NCI-H187 (cell line): ENCODE measurements around the gene FOXA3.
A peak's percentile ranks its signal among the peaks of the same experiment; 100 is the strongest.
"Not testable (repeated sequence)": the region's sequence is repeated elsewhere in the genome, so short reads cannot be mapped to it uniquely, and the experiment has no call there.

Source experiments
- DNase-seq, 2 experiments: peaks; one replicate each; lab custom pipeline; 2025; lab: John Stamatoyannopoulos, UW

The FOXA3 gene

DNA sequence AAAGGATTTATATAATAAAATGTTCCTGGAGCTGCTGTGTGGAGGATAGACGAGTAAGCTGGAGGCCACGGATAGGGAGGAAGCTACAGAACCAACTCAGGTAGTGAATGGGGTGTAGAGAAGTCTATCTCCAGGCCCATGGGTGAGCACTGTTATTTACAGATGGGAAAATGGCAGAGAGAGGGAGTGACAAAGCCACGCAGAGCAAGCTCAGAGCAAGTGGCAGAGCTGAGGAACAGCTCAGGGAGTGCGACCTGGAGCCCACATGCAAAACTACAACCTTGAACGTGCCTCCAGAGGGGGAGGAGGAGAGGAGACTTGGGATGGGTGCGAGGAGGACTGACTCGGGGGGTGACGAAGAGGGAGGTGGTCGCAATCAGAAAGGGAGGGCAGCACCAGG lies 35.6 kb upstream of the FOXA3 start:
- no peak for DNase-seq

DNA sequence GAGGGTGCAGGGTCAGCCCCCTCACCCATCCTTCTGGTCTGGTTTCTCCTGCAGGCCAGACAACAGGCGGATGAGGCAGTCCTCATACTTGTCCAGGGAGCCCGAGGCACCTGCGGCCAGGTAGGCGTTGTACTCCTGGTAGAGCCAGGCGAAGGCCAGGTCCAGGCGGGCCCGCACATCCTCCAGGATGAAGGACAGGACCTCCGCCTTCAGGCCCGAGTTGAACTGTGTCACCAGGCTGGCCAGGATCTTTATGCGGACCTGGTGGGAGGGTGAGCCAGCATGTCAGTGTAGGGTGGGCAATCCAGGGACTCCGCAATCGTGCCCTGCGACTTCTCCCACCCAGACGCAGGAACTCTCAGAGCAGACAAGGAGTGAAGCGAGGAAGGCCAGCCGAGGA lies 35.2 kb upstream of the FOXA3 start:
- DNase-seq, result no peak

GRCh38 chr19:45834970-45835369 lies 29.2 kb upstream of the FOXA3 start:
- DNase-seq, result no peak

DNA sequence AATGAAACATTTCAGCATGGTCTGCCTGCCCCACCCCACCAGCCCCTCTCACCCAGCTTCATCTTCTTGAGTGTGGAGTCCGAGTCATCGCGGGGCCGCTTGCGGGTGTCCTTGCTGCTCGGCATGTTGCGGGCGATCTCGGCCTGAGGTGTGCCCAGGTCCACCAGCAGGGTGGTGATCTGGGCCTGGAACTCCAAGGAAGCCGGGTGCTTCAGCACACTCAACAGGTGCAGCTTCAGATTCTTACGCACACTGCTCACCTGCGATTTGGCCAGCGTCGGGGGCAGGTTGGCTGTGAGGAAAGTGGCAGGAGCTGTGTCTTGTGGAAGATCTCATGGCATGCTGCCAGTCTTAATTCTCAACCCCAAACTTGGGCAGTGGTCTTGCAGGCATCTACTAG lies 21.9 kb upstream of the FOXA3 start:
- no peak for DNase-seq

DNA sequence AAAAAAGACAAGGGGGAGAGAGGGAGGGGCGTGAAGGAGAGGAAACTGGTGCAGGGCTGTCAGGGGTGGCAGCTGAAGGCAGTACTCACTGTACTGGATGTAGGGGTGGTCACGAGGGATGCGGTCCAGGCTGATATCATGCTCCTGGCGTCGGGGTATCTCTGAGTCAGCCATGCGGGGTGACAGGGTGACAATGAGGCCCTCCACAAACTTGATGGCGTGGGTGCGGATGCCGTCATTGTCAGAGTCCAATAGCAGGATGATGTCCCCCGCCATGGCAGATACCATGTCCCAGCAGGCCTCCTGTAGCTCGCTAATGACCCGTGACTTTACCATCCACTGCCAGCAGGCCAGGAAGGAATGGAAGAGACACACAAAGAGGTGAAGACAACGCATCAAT lies 16.5 kb upstream of the FOXA3 start:
- no peak for DNase-seq

- DNase-seq, result no peak
These were observed 15.2 kb upstream of the FOXA3 start for GRCh38 chr19:45848922-45849321.

GRCh38 chr19:45852145-45852750 lies 11.9 kb upstream of the FOXA3 start:
- DNase-seq, result no peak

DNA sequence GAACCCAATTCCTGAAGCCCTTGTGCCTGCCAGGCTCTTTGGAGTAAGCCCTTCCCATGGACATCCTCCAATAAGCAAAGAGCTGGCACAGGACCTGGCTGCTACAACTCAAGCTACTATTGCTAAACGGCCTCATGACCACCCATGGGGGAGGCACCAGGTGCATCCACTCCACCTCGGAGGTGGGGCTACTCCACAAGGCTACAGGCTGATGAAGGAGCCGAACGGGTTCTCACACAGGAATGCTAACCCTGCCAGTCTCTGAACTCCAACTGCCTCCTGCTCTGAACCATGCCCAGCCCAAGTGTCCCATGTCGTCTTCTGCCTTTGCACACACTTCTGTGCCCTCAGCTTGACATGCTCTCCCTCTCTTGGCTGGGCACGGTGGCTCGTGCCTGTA lies 11.1 kb upstream of the FOXA3 start:
- no peak for DNase-seq

GRCh38 chr19:45854167-45854778 lies 9.9 kb upstream of the FOXA3 start:
- no peak for DNase-seq

GRCh38 chr19:45860359-45861259 lies 3.5 kb upstream of the FOXA3 start:
- DNase-seq, result no peak

DNA sequence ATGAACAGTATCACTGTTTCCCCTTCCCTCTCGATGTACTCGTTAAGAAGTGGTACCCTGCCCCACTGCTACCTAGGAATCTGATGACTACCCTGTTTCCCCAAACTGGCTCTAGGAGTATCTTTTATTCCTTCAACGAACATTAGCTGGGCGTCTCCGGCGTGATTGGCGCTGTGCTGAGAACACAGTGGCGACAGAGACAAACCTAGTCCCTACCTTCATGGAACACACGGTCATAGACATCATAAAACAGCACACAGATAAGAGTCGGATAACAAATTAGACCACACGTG lies 1.9 kb upstream of the FOXA3 start:
- DNase-seq, result no peak

DNA sequence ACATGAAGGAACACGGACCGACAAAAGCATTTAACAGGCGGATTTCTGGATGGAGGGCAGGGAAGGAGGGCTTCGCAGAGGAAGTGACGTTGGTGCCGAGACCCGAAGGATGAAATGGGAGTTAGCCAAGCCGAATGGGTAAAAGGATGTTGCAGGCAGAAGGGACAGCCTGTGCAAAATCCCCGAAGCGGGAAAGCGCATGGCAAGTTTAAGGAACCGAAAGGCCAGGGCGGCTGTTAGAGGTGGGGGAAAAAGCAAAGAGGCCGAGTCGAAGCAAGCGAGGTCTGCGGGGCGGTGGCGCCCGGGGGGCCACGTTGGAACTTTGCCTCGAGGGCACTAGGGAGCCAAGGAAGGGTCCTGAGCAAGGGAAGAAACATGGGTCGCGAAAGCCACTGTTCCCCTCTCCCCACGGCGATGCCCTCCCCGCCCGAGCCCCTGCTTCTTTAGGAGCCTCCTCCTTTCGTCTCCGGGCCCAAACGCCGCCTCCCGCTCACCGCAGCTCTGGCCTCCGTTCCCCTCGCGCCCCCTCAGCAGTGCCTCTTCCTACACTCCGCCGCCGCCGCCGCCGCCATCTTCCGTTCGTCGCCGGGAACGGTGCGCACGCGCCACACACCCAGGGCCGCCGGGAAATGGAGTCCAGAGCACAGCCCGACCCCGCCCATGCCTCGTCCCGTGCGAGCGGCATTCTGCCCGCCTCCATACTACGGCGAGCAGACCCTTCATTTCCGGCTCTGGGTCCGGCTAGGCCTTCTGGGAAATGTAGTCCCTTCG lies 1.4 kb upstream of the FOXA3 start, which contains the start of gene SYMPK:
Gene SYMPK (minus strand): TSS at position 584 of the 771 bp plus-strand sequence. CDS start 8,652 bp downstream, outside the sequence.
- DNase-seq, result peak; percentile 92 to 98

DNA sequence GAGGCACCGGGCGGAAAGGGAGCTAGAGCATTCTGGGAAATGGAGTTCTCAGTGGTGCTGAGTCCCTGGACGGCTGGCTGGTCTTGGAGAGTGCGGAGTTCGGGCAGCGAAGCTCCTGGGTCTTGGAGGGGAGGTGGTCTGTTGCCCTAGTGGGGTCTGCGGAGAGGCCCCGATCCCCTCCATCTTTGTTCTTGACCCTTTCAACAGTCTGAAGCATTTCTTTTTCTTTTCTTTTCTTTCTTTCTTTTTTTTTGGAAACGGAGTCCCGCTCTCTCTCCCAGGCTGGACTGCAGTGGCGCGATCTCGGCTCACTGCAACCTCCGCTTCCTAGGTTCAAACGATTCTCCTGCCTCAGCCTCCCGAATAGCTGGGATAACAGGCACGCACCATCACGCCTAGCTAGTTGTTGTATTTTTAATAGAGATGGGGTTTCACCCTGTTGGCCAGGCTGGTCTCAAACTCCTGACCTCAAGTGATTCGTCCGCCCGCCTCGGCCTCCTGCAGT lies 739 bp upstream of the FOXA3 start:
- DNase-seq, result no peak

DNA sequence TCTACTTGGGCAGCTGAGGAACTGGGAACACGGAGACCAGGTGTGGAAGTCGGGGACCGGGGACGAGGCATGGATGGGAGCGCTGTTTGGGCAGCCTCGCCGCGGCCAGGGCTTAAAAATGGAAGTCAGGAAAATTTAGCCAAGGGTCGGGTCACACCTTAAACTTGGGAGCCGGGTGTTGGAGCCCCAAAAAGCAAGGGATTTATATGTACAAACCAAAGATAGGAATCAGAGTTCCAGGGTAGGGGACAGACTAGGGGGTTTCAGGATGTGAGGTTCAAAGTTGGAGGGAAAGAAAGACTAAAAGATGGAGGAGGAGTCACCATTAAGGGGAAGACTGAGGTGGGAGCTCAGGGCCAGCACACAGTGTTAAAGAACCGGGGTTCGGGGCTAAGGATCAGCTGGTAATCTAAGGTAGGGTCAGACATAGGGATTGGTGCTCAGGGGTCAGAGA lies 530 bp downstream of the FOXA3 start:
- DNase-seq, result no peak

GRCh38 chr19:45865269-45865948 lies 1.3 kb downstream of the FOXA3 start:
- DNase-seq, result no peak

DNA sequence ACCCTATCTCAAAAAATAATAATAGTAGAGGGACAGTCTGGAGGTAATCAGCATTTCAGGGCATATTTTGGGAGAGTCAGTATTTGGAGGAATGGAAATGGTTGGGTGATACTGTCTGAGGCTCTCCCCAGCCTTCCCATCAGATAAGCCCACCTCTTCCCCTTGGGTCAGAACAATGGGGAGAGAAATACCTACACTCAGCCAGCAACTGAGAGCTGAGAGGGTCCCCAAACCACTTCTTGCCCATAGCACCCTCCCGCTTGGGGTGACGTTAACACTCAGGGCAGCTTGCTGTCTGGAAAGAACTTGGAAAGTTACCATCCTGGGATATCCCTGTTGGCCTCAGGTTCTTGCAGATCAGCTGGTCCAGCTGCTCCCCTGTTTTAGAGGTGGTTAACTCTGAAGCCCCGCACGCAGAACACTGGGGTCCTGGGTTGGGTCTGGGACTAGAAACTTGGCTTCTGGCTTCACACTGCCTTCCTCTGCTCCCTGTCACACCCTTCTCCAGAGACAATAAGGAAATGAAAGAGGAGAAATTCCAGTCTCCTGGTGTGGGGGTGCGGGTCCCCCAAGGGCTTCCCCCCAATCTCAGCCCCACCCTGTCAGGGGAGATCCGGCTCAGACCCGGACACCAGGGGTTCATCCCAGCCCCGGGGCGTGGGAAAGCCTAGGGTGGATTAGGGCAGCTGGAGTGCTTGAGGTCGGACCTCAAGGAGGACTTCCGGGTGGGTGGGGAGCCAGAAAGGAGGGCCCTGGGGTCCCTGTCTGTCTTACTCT lies 2.5 kb downstream of the FOXA3 start:
- DNase-seq, result no peak

DNA sequence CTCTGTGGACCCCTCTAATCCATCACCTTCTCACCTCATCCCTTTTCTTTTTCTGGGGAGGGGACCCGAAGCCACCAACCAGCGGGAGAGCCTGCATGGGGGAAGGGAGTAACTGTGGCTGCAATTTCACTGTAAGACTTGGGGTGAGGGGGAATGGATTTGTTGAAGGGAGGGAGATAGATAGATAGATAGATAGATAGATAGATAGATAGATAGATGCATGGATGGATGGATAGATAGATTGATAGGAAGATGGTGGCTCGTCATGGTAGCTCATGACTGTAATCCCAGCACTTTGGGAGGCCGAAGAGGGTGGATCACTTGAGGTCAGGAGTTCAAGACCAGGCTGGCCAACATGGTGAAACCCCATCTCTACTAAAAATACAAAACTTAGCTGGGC lies 3.1 kb downstream of the FOXA3 start:
- DNase-seq, result not testable (repeated sequence)

DNA sequence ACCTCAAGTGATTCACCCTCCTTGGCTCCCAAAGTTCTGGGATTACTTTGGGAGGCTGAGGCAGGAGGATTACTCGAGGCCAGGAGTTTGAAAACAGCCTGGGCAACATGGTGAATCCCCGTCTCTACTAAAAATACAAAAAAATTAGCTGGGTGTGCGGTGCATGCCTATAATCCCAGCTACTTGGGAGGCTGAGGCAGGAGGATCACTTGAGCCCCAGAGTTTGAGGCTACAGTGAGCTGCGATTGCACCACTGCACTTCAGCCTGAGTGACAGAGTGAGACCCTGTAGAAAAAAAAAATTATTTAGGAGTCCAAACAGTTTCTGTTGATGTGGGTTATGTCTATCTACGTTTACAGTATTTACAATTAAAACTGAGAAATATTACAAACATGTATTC lies 6.7 kb downstream of the FOXA3 start:
- DNase-seq, result no peak

- DNase-seq, result no peak
These were observed 8.2 kb downstream of the FOXA3 start for GRCh38 chr19:45872095-45872919.

- no peak for DNase-seq
These were observed 9.2 kb downstream of the FOXA3 start for GRCh38 chr19:45873219-45873772.
